GM18873 (cell line): ENCODE measurements around the gene FOXF1.

Experiments
- ATAC-seq: cut with Tn5 transposase; IDR thresholded peaks from one replicate; pipeline ENCODE4 v1.9.1; 2021; ENCODE audit warnings: mild to moderate bottlenecking, moderate library complexity, moderate number of reproducible peaks; ENCODE audit not compliant: unreplicated experiment, low FRiP score

The FOXF1 gene

DNA sequence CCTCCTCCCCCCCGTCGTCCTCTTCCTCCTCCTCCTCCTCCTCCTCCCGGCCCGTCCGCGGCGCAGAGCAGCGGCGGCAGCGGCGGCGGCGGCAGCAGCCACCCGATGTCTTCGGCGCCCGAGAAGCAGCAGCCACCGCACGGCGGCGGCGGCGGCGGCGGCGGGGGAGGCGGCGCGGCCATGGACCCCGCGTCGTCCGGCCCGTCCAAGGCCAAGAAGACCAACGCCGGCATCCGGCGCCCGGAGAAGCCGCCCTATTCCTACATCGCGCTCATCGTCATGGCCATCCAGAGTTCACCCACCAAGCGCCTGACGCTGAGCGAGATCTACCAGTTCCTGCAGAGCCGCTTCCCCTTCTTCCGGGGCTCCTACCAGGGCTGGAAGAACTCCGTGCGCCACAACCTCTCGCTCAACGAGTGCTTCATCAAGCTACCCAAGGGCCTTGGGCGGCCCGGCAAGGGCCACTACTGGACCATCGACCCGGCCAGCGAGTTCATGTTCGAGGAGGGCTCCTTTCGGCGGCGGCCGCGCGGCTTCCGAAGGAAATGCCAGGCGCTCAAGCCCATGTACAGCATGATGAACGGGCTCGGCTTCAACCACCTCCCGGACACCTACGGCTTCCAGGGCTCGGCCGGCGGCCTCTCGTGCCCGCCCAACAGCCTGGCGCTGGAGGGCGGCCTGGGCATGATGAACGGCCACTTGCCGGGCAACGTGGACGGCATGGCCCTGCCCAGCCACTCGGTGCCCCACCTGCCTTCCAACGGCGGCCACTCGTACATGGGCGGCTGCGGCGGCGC is at the start of gene FOXF1:
Gene FOXF1 (plus strand): TSS at position 63 of the 797 bp plus-strand sequence. CDS start 43 bp downstream, at position 106.
- ATAC-seq: no peak

- no peak for ATAC-seq
Measured at GRCh38 chr16:86461037-86461436, 49.3 kb upstream of the FOXF1 start.

DNA sequence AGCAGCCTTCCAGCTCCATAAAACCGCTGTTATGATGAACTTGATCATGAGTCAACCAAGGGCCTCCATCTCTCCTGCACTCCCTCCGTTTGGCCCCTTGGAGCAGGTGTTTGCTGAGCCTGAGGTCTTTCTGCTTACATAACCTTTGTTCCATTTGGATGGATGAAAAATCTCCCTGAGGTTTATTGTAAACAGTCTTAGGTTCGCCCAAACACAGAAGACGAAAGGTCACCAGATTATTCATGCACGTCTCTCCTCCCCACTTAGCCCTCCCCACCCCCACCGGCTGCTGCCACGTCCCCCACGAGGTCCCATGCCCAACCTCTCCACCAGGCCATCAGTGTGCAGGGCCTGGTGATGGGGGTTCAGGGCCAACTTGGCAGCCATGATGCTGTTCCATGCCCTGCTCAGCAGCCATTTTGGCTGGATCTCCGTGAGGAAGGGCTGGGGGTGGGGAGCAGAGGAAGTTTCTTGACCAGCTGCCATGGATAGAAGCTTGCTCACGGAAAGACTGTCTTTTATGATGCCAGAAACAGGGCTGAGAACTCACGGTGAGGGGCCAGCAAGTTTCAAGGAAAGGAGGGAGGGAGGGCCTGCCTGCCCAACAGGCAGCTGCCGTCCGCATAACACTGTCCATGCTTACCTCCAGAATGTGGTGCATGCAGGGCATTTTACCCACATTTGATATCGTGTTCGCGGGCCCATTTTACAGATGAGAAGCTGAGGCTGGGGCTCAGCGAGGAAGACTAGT is 47.8 kb upstream of the FOXF1 start:
- no peak for ATAC-seq

DNA sequence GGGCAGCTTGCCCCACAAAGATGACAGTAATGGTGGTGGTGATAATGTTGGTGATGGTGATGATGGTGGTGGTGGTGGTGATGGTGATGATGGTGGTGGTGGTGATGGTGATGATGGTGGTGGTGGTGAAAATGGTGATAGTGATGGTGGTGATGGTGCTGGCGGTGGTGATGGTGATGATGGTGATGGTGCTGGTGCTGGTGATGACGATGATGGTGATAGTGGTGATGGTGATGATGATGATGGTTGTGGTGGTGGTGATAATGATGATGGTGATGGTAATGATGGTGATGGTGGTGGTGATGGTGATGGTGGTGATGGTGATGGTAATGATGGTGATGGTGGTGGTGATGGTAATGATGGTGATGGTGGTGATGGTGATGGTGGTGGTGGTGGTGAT is 46.3 kb upstream of the FOXF1 start:
- ATAC-seq: no peak

GRCh38 chr16:86465434-86465833 is 44.9 kb upstream of the FOXF1 start:
- ATAC-seq: no peak

DNA sequence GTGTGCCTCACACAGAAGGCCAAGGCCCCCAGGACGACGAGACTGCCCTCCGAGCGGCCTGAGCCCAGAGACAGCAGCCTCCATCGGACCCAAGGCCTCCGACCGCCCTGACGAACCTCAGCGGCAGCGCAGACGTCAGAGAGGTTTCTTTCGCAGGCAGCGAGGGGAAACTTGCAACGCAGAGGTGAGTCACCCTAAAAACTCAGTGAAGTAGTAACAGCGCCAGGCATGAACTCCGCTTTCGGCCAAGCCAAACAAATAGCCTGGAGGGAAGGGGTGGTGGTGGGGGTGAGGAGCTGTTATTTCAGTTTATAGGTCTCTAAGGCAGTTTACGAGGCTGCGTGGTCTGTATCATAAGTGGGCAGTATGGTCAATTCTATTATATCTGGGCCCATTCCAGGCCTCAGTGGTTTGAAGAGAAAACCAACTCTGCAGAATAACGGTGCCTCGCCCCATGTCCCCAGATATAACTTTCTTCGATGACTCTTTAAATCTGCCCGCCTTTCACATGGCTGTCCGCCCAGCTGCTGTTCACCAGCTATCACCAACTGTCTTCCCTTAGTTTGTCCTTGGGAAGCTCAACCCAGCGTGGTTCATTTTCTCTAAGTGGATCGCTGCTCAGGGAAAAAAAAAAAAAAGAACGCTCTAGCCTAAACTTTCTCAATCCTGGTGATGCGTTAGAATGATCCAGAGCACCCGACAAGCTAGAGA is 43.5 kb upstream of the FOXF1 start:
- no peak for ATAC-seq

DNA sequence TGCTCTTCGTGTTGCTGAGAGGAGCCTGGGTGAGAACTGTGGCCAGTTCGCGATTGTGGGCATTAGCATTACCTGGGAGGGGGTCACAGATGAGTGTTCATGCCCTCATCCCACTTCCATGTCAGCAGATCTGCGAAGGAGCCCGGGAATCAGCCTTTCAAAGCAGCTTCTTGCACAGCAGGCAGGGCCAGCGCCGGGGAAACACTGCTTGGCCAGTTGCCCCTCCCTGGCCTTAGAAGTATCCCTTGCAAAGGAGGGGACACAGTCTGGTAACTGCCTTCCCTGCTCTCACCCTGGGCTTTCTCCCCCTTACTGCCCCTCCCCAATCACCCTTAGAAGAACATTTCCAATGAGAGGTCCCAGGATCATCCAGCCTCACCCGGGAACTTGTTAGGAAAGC is 42.8 kb upstream of the FOXF1 start:
- ATAC-seq: no peak

GRCh38 chr16:86470964-86471363 is 39.4 kb upstream of the FOXF1 start:
- ATAC-seq: no peak

- no peak for ATAC-seq
Measured at GRCh38 chr16:86471896-86472295, 38.4 kb upstream of the FOXF1 start.

DNA sequence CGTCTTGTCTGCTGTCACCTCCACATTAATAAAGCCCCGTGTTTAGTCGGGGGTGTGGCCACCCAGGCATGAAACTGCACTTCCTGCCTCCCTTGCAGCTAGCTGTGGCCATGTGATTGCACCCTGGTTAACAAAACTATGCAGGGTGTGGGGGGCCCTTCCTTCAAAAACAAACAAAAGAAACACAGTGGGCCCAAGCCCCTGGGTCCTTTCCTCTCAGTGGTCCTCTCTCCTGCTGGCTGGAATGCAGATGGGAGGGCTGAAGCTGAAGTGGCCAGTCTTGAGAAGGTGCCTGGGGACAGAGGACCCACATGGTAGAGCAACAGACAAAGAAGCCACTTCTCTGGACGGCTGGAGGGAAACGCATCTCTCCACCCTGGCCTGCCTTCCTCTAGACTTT is 38.0 kb upstream of the FOXF1 start:
- ATAC-seq: no peak

GRCh38 chr16:86476956-86477534 is 33.3 kb upstream of the FOXF1 start:
- no peak for ATAC-seq

- ATAC-seq: no peak
Measured at GRCh38 chr16:86477642-86478041, 32.7 kb upstream of the FOXF1 start.

DNA sequence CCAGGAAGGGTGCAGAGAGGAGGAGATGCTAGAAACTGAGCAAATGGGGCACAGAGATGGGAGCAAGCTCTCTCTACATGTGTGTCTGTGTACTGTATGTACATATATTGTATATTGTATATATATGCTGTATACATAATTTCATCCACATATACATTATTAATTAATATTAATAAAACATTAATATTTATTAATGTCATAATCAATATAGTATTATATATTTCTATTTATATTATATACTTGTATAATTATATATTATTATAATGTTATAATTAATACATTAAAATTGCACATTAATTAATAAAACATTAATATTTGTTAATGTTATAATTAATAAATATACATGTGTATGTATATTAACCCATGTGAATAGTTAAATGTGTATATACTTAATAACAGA is 31.5 kb upstream of the FOXF1 start:
- ATAC-seq: no peak

GRCh38 chr16:86479419-86479818 is 30.9 kb upstream of the FOXF1 start:
- ATAC-seq: no peak

GRCh38 chr16:86480444-86480843 is 29.9 kb upstream of the FOXF1 start:
- no peak for ATAC-seq

DNA sequence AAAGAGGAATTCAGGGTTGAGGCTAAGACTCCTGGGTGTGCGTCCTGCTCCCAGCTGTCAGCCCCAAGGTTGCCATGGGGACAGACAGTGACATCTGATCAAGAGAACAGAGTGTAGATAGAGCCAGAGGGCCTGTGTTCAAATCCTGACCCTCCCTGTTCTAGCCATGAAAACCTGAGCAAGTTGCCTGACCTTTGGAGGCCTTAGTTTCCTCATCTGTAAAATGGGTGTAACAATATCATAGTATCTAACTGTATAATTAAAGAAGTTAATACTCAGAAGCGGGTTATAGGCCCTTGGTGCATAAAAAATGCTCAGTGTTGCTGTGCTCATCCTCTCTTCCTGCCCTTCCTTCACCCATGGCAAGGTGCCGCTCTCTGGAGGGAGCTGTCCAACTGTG is 28.7 kb upstream of the FOXF1 start:
- ATAC-seq: no peak

DNA sequence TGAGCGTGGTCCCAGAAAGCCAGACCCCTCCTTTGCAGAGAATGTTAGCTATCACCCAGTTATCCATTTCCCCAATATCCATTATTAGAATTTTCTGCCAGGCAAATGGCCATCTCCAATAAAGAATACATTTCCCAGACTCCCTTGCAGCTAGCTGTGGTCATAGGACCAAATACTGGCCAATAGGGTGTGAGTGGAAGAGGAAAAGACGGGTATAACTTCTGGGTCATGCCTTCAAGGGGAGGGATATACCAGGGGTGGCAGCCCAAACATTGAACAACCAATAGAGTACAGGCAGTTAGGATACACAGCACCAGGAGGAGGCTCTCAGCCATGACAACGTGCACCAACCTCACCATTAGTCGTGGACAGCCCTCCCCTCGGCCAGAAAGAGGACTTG is 26.1 kb upstream of the FOXF1 start:
- ATAC-seq: no peak

GRCh38 chr16:86485746-86486145 is 24.6 kb upstream of the FOXF1 start:
- ATAC-seq: no peak

DNA sequence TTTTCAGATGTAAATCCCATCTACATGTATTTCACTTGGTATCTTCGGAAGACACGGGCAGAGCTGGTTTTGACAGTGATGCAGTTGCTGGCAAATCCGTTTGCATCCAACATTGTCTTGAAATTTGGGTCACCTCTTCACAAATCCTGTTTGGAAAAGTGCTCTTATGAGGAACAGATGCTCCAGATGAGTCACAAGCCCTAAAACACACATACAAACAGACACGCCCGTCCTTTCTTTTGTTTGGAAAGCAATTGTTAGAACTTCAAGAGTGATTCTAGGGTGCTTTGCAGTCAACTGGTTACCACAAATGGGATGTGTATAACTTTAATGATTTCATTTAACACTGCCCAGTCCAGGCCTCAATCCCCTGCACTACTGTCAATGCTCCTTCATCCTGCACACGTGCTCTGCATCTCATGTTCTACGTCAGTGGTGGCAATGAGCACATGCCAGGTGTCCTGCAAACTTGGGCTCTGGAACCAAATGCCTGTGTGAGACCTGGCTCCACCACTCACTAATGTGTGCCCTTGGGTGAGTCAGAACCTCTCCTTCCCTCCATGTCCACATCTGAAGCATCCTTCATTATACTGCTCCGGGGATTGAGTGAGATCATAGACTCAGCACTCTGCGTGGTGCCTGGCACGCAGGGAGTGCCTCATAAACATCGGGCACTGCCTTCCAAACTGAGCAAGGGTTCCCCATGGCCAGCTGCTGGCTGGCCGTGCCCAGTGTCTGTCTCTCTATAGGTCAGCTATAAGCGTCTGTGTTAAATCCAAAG is 19.3 kb upstream of the FOXF1 start:
- ATAC-seq: no peak

DNA sequence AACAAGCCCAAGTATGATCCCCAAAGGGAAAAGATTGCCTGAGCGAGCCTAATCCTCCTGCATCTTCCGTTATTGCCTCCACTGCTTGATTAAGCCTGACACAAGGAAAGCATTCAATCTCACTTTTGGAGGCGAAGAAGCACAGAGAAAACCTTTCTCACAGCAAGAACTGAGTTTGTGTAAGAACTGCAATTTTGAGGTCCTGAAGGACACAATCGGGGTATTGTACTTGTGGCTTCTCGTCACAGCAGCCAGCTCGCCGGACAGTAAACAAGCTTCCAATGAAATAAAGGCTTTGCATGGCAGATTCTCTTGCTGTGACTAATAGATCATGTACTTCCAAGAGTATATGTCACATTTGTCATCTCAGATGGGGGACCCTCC is 18.7 kb upstream of the FOXF1 start:
- no peak for ATAC-seq
